Measurements from ENCODE around the gene GPR179. TPM values are rescaled to one million over a fixed set of nuclear protein-coding genes. Genes with fewer than 3 reads are reported as not detected.

GPR179 gene
- polyA plus RNA-seq, 1 donor from 2014 or later = not detected

DNA sequence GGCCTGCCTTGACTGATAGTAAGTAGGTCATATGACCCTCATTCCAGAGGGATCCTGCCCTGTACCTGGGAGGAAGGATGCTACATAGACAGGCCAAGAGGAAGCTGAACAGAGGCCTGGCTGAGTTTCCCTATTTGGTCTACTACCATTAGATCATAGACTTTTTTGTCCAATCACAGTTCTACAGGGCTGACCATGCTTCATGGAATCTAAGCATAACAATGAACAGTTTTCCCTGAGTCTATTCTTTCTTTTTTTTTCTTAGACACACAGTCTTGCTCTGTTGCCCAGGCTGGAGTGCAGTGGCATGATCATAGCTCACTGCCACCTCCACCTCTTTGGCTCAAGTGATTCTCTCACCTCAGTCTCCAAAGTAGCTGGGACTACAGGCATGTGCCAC lies 3.9 kb downstream of the GPR179 start:
- Histone ChIP-seq H3K9ac (ENCODE audit: low read length) (no peak overlapping the region), H3K4me3 (ENCODE audit: low read length) (no peak overlapping the region), H3F3A (ENCODE audit: insufficient read depth, low read length, poor library complexity, severe bottlenecking) (no peaks in the 10 kb centered on the region), H3K4me2 (ENCODE audit: low read length) (no peak overlapping the region), H3K9me2 (ENCODE audit: insufficient read depth, low read length) (no peaks in the 10 kb centered on the region), H3K36me3 (ENCODE audit: insufficient read depth, low read length) (no peaks in the 10 kb centered on the region), H3K27ac (ENCODE audit: low read length) (no peak overlapping the region), H3K79me2 (replicated peaks; ENCODE audit: insufficient read depth, low read length) (no peaks in the 10 kb centered on the region), H4K20me1 (ENCODE audit: insufficient read depth) (no peaks in the 10 kb centered on the region), H2AFZ (ENCODE audit: low read depth, low read length) (no peak overlapping the region), H3K9me3 (ENCODE audit: low read length) (no peaks in the 10 kb centered on the region), H3K27me3 (ENCODE audit: insufficient read depth, low read depth, low read length) (no peaks in the 10 kb centered on the region)
- no peak for TF ChIP-seq TAF1 (IDR thresholded peaks at IDR 0.05; ENCODE audit: low read depth)
- TF ChIP-seq EZH2 (IDR thresholded peaks at IDR 0.05; ENCODE audit: borderline replicate concordance, insufficient read depth, low read length, poor library complexity, severe bottlenecking) = no peak
- no peak for TF ChIP-seq SMC3 (conservative IDR thresholded peaks at IDR 0.05; ENCODE audit: poor library complexity)
- no peak for TF ChIP-seq RAD21 (conservative IDR thresholded peaks at IDR 0.05)
- TF ChIP-seq, protein P1, sequence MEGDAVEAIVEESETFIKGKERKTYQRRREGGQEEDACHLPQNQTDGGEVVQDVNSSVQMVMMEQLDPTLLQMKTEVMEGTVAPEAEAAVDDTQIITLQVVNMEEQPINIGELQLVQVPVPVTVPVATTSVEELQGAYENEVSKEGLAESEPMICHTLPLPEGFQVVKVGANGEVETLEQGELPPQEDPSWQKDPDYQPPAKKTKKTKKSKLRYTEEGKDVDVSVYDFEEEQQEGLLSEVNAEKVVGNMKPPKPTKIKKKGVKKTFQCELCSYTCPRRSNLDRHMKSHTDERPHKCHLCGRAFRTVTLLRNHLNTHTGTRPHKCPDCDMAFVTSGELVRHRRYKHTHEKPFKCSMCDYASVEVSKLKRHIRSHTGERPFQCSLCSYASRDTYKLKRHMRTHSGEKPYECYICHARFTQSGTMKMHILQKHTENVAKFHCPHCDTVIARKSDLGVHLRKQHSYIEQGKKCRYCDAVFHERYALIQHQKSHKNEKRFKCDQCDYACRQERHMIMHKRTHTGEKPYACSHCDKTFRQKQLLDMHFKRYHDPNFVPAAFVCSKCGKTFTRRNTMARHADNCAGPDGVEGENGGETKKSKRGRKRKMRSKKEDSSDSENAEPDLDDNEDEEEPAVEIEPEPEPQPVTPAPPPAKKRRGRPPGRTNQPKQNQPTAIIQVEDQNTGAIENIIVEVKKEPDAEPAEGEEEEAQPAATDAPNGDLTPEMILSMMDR (IDR thresholded peaks at IDR 0.05; ENCODE audit: poor library complexity, severe bottlenecking) = no peak
- no peak for TF ChIP-seq POLR2AphosphoS5 (IDR thresholded peaks at IDR 0.05)
- TF ChIP-seq EP300 (conservative IDR thresholded peaks at IDR 0.05; ENCODE audit: poor library complexity, severe bottlenecking) = no peak
- TF ChIP-seq, protein P2, sequence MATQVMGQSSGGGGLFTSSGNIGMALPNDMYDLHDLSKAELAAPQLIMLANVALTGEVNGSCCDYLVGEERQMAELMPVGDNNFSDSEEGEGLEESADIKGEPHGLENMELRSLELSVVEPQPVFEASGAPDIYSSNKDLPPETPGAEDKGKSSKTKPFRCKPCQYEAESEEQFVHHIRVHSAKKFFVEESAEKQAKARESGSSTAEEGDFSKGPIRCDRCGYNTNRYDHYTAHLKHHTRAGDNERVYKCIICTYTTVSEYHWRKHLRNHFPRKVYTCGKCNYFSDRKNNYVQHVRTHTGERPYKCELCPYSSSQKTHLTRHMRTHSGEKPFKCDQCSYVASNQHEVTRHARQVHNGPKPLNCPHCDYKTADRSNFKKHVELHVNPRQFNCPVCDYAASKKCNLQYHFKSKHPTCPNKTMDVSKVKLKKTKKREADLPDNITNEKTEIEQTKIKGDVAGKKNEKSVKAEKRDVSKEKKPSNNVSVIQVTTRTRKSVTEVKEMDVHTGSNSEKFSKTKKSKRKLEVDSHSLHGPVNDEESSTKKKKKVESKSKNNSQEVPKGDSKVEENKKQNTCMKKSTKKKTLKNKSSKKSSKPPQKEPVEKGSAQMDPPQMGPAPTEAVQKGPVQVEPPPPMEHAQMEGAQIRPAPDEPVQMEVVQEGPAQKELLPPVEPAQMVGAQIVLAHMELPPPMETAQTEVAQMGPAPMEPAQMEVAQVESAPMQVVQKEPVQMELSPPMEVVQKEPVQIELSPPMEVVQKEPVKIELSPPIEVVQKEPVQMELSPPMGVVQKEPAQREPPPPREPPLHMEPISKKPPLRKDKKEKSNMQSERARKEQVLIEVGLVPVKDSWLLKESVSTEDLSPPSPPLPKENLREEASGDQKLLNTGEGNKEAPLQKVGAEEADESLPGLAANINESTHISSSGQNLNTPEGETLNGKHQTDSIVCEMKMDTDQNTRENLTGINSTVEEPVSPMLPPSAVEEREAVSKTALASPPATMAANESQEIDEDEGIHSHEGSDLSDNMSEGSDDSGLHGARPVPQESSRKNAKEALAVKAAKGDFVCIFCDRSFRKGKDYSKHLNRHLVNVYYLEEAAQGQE (IDR thresholded peaks at IDR 0.05; ENCODE audit: borderline replicate concordance) = no peak
- no peak for TF ChIP-seq MXI1 (conservative IDR thresholded peaks at IDR 0.05; ENCODE audit: poor library complexity, severe bottlenecking)

DNA sequence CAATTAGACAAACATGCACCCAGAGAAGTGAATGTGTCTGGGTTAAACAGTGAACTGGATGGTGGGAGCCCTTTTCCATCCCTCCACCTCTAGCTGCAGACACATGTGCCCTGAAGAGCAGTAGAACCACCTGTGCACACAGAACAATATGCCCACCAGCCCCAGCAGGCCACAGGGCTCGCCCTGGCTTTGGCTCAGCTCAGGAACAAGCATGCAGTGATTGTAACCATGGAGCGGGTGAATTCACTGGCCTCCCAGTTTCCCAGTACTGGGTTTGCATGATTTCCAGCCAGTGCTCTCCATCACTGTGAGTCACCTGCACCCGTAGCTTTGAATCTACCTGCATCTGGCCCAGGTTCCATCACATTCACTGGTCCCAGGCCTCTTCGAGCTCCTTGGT lies 5.2 kb downstream of the GPR179 start:
- Histone ChIP-seq H3F3A (ENCODE audit: insufficient read depth, low read length, poor library complexity, severe bottlenecking) (no peaks in the 10 kb centered on the region), H4K20me1 (ENCODE audit: insufficient read depth) (no peaks in the 10 kb centered on the region), H3K36me3 (ENCODE audit: insufficient read depth, low read length) (no peaks in the 10 kb centered on the region), H3K27ac (ENCODE audit: low read length) (no peak overlapping the region), H3K4me3 (ENCODE audit: low read length) (no peak overlapping the region), H3K9me3 (ENCODE audit: low read length) (no peaks in the 10 kb centered on the region), H2AFZ (ENCODE audit: low read depth, low read length) (no peak overlapping the region), H3K9me2 (ENCODE audit: insufficient read depth, low read length) (no peaks in the 10 kb centered on the region), H3K9ac (ENCODE audit: low read length) (no peak overlapping the region), H3K79me2 (replicated peaks; ENCODE audit: insufficient read depth, low read length) (no peaks in the 10 kb centered on the region), H3K27me3 (ENCODE audit: insufficient read depth, low read depth, low read length) (no peaks in the 10 kb centered on the region), H3K4me2 (ENCODE audit: low read length) (no peak overlapping the region)
- TF ChIP-seq, protein P1 (IDR thresholded peaks at IDR 0.05; ENCODE audit: poor library complexity, severe bottlenecking) = no peak
- TF ChIP-seq MXI1 (conservative IDR thresholded peaks at IDR 0.05; ENCODE audit: poor library complexity, severe bottlenecking) = no peak
- no peak for TF ChIP-seq SMC3 (conservative IDR thresholded peaks at IDR 0.05; ENCODE audit: poor library complexity)
- TF ChIP-seq, protein P2 (IDR thresholded peaks at IDR 0.05; ENCODE audit: borderline replicate concordance) = no peak
- no peak for TF ChIP-seq EZH2 (IDR thresholded peaks at IDR 0.05; ENCODE audit: borderline replicate concordance, insufficient read depth, low read length, poor library complexity, severe bottlenecking)
- no peak for TF ChIP-seq POLR2AphosphoS5 (IDR thresholded peaks at IDR 0.05)
- no peak for TF ChIP-seq RAD21 (conservative IDR thresholded peaks at IDR 0.05)
- TF ChIP-seq EP300 (conservative IDR thresholded peaks at IDR 0.05; ENCODE audit: poor library complexity, severe bottlenecking) = no peak
- TF ChIP-seq TAF1 (IDR thresholded peaks at IDR 0.05; ENCODE audit: low read depth) = no peak
